ENCODE data around the gene COL20A1.

DNA sequence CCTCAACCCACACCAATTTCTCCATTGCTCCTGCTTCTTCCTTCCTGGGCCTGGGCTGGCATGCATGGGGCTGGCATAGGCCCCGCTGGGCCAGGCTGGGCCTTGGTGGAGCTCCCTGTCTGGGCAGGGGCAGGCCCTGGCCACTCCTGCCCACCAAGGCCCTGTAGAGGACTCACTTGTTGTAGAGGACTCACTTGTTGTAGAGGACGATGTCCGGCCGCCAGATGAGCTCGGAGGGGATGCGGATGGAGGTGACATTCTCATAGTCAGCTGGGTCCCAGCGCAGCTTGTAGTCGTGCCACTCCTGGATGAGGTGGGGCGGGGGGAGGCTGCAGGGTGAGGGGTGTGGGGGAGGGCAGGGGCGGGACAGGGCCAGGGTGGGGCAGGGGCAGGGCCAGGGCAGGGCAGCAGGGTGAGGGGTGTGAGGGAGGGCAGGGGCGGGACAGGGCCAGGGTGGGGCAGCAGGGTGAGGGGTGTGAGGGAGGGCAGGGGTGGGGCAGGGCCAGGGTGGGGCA lies 62.9 kb downstream of the COL20A1 start:
- TF ChIP-seq POLR2A (IDR thresholded peaks at IDR 0.05; ENCODE audit: low read length): no peak
- no peak for TF ChIP-seq GATA1 (IDR thresholded peaks at IDR 0.05; ENCODE audit: low read depth, low read length)
